K562 (cell line): ENCODE measurements around the gene ATXN10.

Experiments
- ARNT ChIP-seq, 2 experiments: fragments of 450-650 bp; IDR thresholded peaks; 2 replicates each; pipeline ENCODE4 v1.6.1; 2016; ENCODE audit warnings: mild to moderate bottlenecking in 1 of 2
- CREB1 ChIP-seq, 2 experiments: sonication (generic) in 1 of 2; formaldehyde crosslinking in 1 of 2; IDR thresholded peaks; 2 replicates each; pipeline versions ENCODE4 v1.6.1 to v1.8.0; 2012 to 2022; ENCODE audit warnings: inconsistent platforms in 1 of 2, mild to moderate bottlenecking in 1 of 2, missing genetic modification reagents in 1 of 2, moderate library complexity in 1 of 2
- FOXA1 ChIP-seq: fragments of 450-650 bp; IDR thresholded peaks from 2 replicates; pipeline ENCODE4 v1.6.1; 2016; ENCODE audit warnings: mild to moderate bottlenecking, borderline replicate concordance
- IRF9 ChIP-seq: fragments of 450-650 bp; IDR thresholded peaks from 2 replicates; pipeline ENCODE4 v1.6.1; 2016; ENCODE audit warnings: missing biosample characterization, missing genetic modification characterization
- JUN ChIP-seq, 2 experiments: sonication (generic) in 1 of 2; formaldehyde crosslinking in 1 of 2; IDR thresholded peaks; 2 replicates each; pipeline versions ENCODE4 v1.6.1 to v1.8.0; 2012 to 2022; ENCODE audit warnings: borderline replicate concordance in 2 of 2, mild to moderate bottlenecking in 2 of 2, improper control_type of control experiment in 1 of 2, low read depth in 1 of 2, low read length in 1 of 2, missing genetic modification reagents in 1 of 2
- KAT2B ChIP-seq: IDR thresholded peaks from one replicate; pipeline ENCODE4 v1.6.1; 2012; ENCODE audit warnings: low read depth, mild to moderate bottlenecking, control low read depth, inconsistent platforms, low read length, moderate library complexity
- MAFK ChIP-seq: IDR thresholded peaks from 2 replicates; pipeline ENCODE4 v1.6.1; 2011; ENCODE audit warnings: low read length, improper control_type of control experiment
- RBM22 ChIP-seq: fragments of 200-400 bp; formaldehyde crosslinking; IDR thresholded peaks from 2 replicates; pipeline ENCODE4 v1.6.1; 2018; ENCODE audit warnings: low read length, low read depth; ENCODE audit not compliant: poor library complexity, severe bottlenecking
- REST ChIP-seq, 2 experiments: fragments of 450-650 bp; formaldehyde crosslinking in 1 of 2; IDR thresholded peaks; 2 replicates each; pipeline versions ENCODE4 v1.4.0 to v1.6.1; 2014 to 2020; ENCODE audit warnings: mild to moderate bottlenecking in 2 of 2, borderline replicate concordance in 1 of 2, low read depth in 1 of 2
- TAF9B ChIP-seq: fragments of 450-650 bp; IDR thresholded peaks from 2 replicates; pipeline ENCODE4 v1.6.1; 2018; ENCODE audit warnings: mild to moderate bottlenecking; ENCODE audit not compliant: partially characterized antibody
- YBX1 ChIP-seq: fragments of 450-650 bp; IDR thresholded peaks from 2 replicates; pipeline ENCODE4 v1.7.1; 2016; ENCODE audit warnings: mild to moderate bottlenecking
- ZFP30 ChIP-seq: fragments of 250-450 bp; sonication (Bioruptor Pico); IDR thresholded peaks from 2 replicates; pipeline ENCODE4 v1.8.0; 2022; ENCODE audit warnings: moderate library complexity, mild to moderate bottlenecking, inconsistent platforms, borderline replicate concordance
- ZNF512 ChIP-seq: IDR thresholded peaks from 2 replicates; pipeline ENCODE4 v1.6.1; 2016; ENCODE audit warnings: missing genetic modification characterization, missing compliant biosample characterization

- TF ChIP-seq REST (IDR thresholded peaks at IDR 0.05; ENCODE audit: borderline replicate concordance) (no peak), REST (CRISPR knock-in tag; IDR thresholded peaks at IDR 0.05; ENCODE audit: low read depth) (no peak), TAF9B (no peak), CREB1 (IDR thresholded peaks at IDR 0.05) (no peak), CREB1 (CRISPR knock-in tag; IDR thresholded peaks at IDR 0.05) (no peak), ARNT (IDR thresholded peaks at IDR 0.05) (no peak), FOXA1 (no peak), IRF9 (tag) (no peak), ZNF512 (tag) (no peak), MAFK (no peak), JUN (IDR thresholded peaks at IDR 0.05; ENCODE audit: borderline replicate concordance, low read depth, low read length) (no peak), JUN (CRISPR knock-in tag; IDR thresholded peaks at IDR 0.05; ENCODE audit: borderline replicate concordance) (no peak), ZFP30 (CRISPR knock-in tag) (no peak), YBX1 (no peak), KAT2B (no peak), RBM22 (no peak)
Measured at GRCh38 chr22:45683680-45684079, 12.0 kb downstream of the ATXN10 start.
